ENCODE results near the gene ABCA5. TPM values are rescaled to one million over a fixed set of nuclear protein-coding genes. Genes with fewer than 3 reads are reported as not detected.

ABCA5 gene
- total RNA-seq, 2 experiments from 2014 or later: 12.8 to 17.5 TPM

- no peaks in the 10 kb centered on the region for H3K9me3 Mint-ChIP-seq (ENCODE audit: low read depth)
- H3K4me1 Mint-ChIP-seq: peaks cover 3% of the 10 kb centered on the region
- DNase-seq: no peak
- CTCF ChIA-PET: no interaction called here
- no peak overlapping the region for H3K4me3 Mint-ChIP-seq
- no peak overlapping the region for H3K27ac Mint-ChIP-seq
- H3K36me3 Mint-ChIP-seq: peaks cover 4% of the 10 kb centered on the region
- no peaks in the 10 kb centered on the region for H3K27me3 Mint-ChIP-seq
- ATAC-seq: no peak
Observed at GRCh38 chr17:69268543-69269014, 58.4 kb downstream of the ABCA5 start.

DNA sequence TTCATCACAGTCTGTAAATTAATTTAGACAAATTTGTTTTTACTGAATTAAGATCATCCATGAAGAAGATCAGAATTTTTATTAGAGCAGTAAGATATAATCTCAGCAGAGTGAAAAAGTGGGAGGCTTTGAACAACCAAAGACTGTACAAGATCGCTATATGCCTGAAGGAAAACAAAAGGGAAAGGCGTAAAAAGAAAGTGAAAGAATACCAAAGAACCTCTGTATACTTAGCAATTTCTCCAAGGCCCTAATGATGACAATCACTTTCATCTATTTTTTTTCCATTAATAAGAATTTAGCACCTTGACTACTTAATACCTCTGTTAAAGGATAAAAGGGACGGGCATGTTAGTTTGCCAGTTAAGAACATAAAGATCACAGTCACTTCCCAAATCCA is 59.7 kb downstream of the ABCA5 start:
- no peak for ATAC-seq
- CTCF ChIA-PET: no interaction called here
- peaks cover 3% of the 10 kb centered on the region for H3K4me1 Mint-ChIP-seq
- DNase-seq: no peak
- peaks cover 6% of the 10 kb centered on the region for H3K36me3 Mint-ChIP-seq
- H3K27me3 Mint-ChIP-seq: no peaks in the 10 kb centered on the region
- H3K27ac Mint-ChIP-seq: no peak overlapping the region
- H3K4me3 Mint-ChIP-seq: no peak overlapping the region
- H3K9me3 Mint-ChIP-seq (ENCODE audit: low read depth): no peaks in the 10 kb centered on the region

DNA sequence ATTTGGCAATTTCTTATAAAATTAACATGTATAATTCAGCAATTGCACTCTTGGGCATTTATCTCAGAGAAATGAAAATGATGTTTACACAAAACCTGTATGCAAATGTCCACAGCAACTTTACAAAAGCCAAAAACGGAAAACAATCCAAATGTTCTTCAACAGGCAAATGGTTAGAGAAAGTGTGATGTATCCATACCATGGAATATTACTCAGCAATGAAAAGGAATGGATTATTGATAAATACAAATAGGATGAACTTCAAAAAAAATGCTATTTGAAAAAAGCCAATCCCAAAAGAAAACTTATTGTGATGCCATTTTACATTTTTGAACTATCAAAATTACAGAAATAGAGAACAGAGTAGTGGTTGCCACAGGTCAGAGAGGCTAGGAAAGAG is 61.1 kb downstream of the ABCA5 start:
- no peak overlapping the region for H3K27ac Mint-ChIP-seq

DNA sequence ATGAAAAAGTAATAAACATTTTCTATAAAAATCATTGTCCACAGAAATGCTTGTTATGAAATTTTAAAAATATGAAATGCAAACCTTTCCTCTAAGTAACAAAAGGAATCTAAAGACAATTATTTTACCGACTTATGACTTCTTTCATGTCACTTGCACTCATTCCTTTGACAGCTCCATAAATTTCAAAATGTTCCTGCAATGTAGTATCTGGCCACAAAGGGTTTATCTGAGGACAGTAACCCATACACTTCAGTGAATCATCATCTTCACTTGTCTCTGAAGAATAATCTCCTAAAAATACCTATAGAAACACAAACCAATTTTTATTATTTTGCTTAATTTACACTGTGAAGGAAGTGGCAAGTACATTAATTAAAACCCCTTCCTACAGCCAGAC is 72.7 kb downstream of the ABCA5 start:
- H3K4me1 Mint-ChIP-seq: no peaks in the 10 kb centered on the region
- H3K36me3 Mint-ChIP-seq: peaks cover 4% of the 10 kb centered on the region
- no peak overlapping the region for H3K27ac Mint-ChIP-seq
- CTCF ChIA-PET: interaction anchor here (1.2 kb wide), 1 partner anchor 10 kb away, joined by 3 read pairs; no protein-coding TSS in a partner anchor
- no peak overlapping the region for H3K4me3 Mint-ChIP-seq
- ATAC-seq (no peak), DNase-seq (no peak)
- no peaks in the 10 kb centered on the region for H3K9me3 Mint-ChIP-seq (ENCODE audit: low read depth)
- H3K27me3 Mint-ChIP-seq: no peaks in the 10 kb centered on the region

More for the DNA sequence above, 61.1 kb downstream of the ABCA5 start:
- DNase-seq: no peak
- H3K4me3 Mint-ChIP-seq: no peak overlapping the region
- H3K4me1 Mint-ChIP-seq: peaks cover 3% of the 10 kb centered on the region
- CTCF ChIA-PET: no interaction called here
- peaks cover 6% of the 10 kb centered on the region for H3K36me3 Mint-ChIP-seq
- H3K27me3 Mint-ChIP-seq: no peaks in the 10 kb centered on the region
- H3K9me3 Mint-ChIP-seq (ENCODE audit: low read depth): no peaks in the 10 kb centered on the region
- ATAC-seq: no peak

GRCh38 chr17:69250641-69251040 is 76.3 kb downstream of the ABCA5 start:
- H3K36me3 Mint-ChIP-seq: peaks cover 3% of the 10 kb centered on the region
- H3K27ac Mint-ChIP-seq: no peak overlapping the region
- no peaks in the 10 kb centered on the region for H3K9me3 Mint-ChIP-seq (ENCODE audit: low read depth)
- no peaks in the 10 kb centered on the region for H3K27me3 Mint-ChIP-seq
- no peak for ATAC-seq
- no peaks in the 10 kb centered on the region for H3K4me1 Mint-ChIP-seq
- no peak for DNase-seq
- H3K4me3 Mint-ChIP-seq: no peak overlapping the region
- CTCF ChIA-PET: no interaction called here

DNA sequence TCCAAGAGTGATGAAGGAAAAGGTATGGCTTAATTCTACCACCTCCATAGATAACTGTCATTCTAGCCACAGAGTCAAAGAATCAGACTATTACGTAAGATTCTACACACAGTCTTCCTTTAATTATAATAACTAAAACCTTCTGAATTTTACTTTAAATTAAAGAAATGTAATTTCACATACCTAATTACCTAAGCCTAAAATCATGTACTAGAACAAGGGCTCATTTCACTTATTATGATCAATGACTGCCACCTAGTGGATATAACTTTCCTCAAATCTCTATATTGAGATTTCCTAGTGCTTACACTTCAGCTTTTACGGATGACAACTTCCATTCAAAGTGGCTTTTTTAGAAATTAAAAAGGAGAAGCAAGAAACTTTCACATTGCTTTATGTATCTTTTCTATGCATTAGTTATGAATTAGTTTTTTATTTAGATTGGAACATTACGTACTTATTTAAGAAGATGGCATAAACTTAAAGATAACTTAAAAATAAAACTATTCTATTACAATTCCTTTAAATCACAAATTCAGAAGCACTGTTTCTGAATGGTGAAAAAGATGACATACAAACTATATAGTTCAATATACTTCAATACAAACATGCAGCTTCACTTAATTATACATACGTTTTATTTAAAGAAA is 80.1 kb downstream of the ABCA5 start:
- no peaks in the 10 kb centered on the region for H3K4me1 Mint-ChIP-seq
- H3K9me3 Mint-ChIP-seq (ENCODE audit: low read depth): no peaks in the 10 kb centered on the region
- H3K36me3 Mint-ChIP-seq: no peaks in the 10 kb centered on the region
- CTCF ChIA-PET: interaction anchor here (0.8 to 1.3 kb wide), 4 partner anchors 468 to 475 kb away, joined by 3 to 5 read pairs (median 4); no protein-coding TSS in a partner anchor
- no peak overlapping the region for H3K4me3 Mint-ChIP-seq
- no peaks in the 10 kb centered on the region for H3K27me3 Mint-ChIP-seq
- no peak for ATAC-seq
- no peak for DNase-seq
- no peak overlapping the region for H3K27ac Mint-ChIP-seq

- Mint-ChIP-seq H3K9me3 (ENCODE audit: low read depth) (no peaks in the 10 kb centered on the region), H3K27ac (no peak overlapping the region), H3K4me3 (no peak overlapping the region), H3K36me3 (no peaks in the 10 kb centered on the region), H3K4me1 (no peaks in the 10 kb centered on the region), H3K27me3 (no peaks in the 10 kb centered on the region)
- DNase-seq (no peak), ATAC-seq (no peak)
- CTCF ChIA-PET: no interaction called here
Observed at GRCh38 chr17:69246202-69246601, 80.7 kb downstream of the ABCA5 start.

DNA sequence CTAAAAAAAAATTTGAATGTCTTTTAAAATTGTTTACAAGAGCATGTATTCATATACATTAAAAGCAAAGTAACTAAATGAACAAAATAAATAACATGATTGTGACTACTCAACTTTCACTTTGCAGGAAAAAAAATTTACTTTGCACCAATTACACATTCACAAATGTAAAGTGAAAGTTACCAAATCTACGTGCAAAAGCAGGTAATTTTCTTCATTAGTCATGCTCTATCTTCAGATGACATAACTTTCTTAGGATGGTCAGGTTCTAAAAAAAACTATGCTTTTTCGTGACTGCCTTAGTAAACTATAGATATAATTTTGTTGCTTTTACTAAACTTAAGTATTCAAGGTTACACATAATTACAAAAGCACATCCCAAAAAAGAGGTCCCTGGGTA is 81.3 kb downstream of the ABCA5 start:
- no peaks in the 10 kb centered on the region for H3K27me3 Mint-ChIP-seq
- DNase-seq: no peak
- no peaks in the 10 kb centered on the region for H3K36me3 Mint-ChIP-seq
- no peak overlapping the region for H3K27ac Mint-ChIP-seq
- H3K9me3 Mint-ChIP-seq (ENCODE audit: low read depth): no peaks in the 10 kb centered on the region
- no peak overlapping the region for H3K4me3 Mint-ChIP-seq
- H3K4me1 Mint-ChIP-seq: no peaks in the 10 kb centered on the region
- no peak for ATAC-seq
- CTCF ChIA-PET: interaction anchor here (1.0 kb wide), 1 partner anchor 14 kb away, joined by 3 read pairs; no protein-coding TSS in a partner anchor

GRCh38 chr17:69239611-69240600 is 87.0 kb downstream of the ABCA5 start:
- Mint-ChIP-seq H3K27ac (no peak overlapping the region), H3K4me1 (no peaks in the 10 kb centered on the region), H3K9me3 (ENCODE audit: low read depth) (no peaks in the 10 kb centered on the region), H3K4me3 (no peak overlapping the region), H3K36me3 (no peaks in the 10 kb centered on the region), H3K27me3 (no peaks in the 10 kb centered on the region)
- CTCF ChIA-PET: interaction anchor here (1.1 kb wide), 1 partner anchor 469 kb away, joined by 3 read pairs; no protein-coding TSS in a partner anchor
- DNase-seq (no peak), ATAC-seq (no peak)

DNA sequence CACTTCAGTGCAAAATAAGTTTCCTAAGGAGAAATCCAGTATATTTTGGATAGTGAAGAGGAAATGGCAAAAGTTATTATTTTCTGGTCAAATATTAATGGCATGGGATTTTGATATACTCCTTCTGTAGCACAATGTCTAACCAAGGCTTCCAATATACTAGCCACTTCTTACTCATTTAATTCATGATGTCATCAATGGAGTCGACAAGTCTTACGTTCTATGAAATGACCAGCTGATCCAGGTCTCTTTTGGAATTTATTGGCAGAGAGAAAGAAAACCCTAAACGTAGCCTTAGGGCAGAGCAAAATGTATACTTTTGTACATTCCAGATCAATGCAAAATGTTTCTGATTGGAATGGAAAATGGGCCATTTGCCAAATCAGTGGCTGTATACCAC is 90.0 kb downstream of the ABCA5 start:
- Mint-ChIP-seq H3K4me1 (no peaks in the 10 kb centered on the region), H3K4me3 (no peak overlapping the region), H3K27me3 (peaks cover 3% of the 10 kb centered on the region), H3K36me3 (peaks cover 2% of the 10 kb centered on the region), H3K27ac (no peak overlapping the region), H3K9me3 (ENCODE audit: low read depth) (peaks cover 4% of the 10 kb centered on the region)
- ATAC-seq (no peak), DNase-seq (no peak)
- CTCF ChIA-PET: no interaction called here

DNA sequence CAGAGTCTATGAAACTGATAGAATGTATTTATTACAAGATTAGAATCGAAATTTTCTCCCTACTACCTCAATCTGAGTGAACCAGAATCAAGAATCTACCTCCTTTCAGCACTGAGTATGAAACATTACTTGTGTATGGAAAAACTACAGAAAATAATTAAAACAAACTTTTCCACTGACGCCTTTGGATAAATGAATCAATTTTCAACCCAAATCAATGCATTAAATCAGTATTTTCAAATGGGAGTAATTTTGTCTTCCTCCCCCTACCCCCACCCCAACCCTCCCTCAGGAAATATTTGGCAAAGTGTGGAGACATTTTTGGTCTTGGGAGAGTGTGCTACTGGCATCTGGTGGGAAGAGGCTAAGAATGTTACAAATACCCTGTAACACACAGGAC is 90.5 kb downstream of the ABCA5 start:
- Mint-ChIP-seq H3K4me3 (no peak overlapping the region), H3K36me3 (peaks cover 2% of the 10 kb centered on the region), H3K27me3 (peaks cover 3% of the 10 kb centered on the region), H3K27ac (no peak overlapping the region), H3K4me1 (no peaks in the 10 kb centered on the region), H3K9me3 (ENCODE audit: low read depth) (peaks cover 4% of the 10 kb centered on the region)
- no peak for DNase-seq
- no peak for ATAC-seq
- CTCF ChIA-PET: no interaction called here

DNA sequence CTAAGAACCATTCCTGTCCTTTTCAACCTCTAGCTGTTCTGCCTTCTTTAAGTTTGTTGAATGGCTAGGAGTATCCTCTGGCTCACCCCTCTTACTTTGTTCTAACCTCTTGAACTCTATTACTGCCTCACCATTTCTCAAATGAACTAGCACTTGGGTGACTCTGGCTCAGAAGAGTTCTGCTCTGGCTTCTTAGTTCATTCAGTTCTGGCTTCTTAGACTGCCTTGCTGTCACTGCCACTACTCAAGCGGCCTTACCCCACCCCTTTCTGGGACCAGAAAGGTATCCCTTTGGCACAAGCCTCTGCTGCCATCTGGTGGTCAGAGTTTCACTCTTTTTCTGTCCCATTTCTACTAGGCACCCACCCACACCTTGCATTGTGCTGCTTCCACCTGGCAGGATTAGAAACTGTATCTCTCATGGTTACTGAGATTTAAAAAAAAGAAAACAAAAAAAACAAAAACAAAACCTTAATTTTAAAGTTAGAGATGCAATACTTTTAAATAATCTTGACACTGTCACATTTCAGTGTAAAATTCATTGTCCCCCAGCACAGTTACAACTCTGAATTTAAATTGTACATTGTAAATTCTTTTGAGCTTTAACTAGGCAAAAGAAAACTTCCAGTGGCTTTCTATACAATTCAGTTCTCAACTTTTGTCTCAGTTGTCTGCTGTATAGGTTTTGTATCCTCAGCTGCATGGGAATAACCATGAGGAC is 91.4 kb downstream of the ABCA5 start:
- peaks cover 4% of the 10 kb centered on the region for H3K9me3 Mint-ChIP-seq (ENCODE audit: low read depth)
- DNase-seq (peak; percentile 78), ATAC-seq (peak; percentile 76)

GRCh38 chr17:69232650-69233049 is 94.3 kb downstream of the ABCA5 start:
- no peak overlapping the region for H3K27ac Mint-ChIP-seq
- H3K36me3 Mint-ChIP-seq: peaks cover 2% of the 10 kb centered on the region
- no peak for ATAC-seq
- peaks cover 2% of the 10 kb centered on the region for H3K4me1 Mint-ChIP-seq
- peaks cover 4% of the 10 kb centered on the region for H3K9me3 Mint-ChIP-seq (ENCODE audit: low read depth)
- H3K27me3 Mint-ChIP-seq: peaks cover 9% of the 10 kb centered on the region
- H3K4me3 Mint-ChIP-seq: no peak overlapping the region
- no peak for DNase-seq
- CTCF ChIA-PET: interaction anchor here (0.6 to 1.2 kb wide), 2 partner anchors 22 to 438 kb away, joined by 3 read pairs; no protein-coding TSS in a partner anchor

More for the DNA sequence above, 91.4 kb downstream of the ABCA5 start:
- Mint-ChIP-seq H3K4me3 (no peak overlapping the region), H3K27me3 (peaks cover 9% of the 10 kb centered on the region), H3K4me1 (no peaks in the 10 kb centered on the region), H3K36me3 (peaks cover 2% of the 10 kb centered on the region), H3K27ac (no peak overlapping the region)
- CTCF ChIA-PET: interaction anchor here (1.0 kb wide), 1 partner anchor 9 kb away, joined by 3 read pairs; no protein-coding TSS in a partner anchor
